ENCODE measurements around the gene MLXIP. TPM values are rescaled to one million over a fixed set of nuclear protein-coding genes. Genes with fewer than 3 reads are reported as not detected.

MLXIP gene
- total RNA-seq, 1 donor from 2014 or later = 63.3 TPM

- H3K4me1 Mint-ChIP-seq (ENCODE audit: unreplicated experiment) = peaks cover 46% of the 10 kb centered on the region
- peak overlapping the region; percentile 68 for H3K4me3 Mint-ChIP-seq (ENCODE audit: unreplicated experiment)
- H3K27ac Mint-ChIP-seq (ENCODE audit: unreplicated experiment) = peak overlapping the region; percentile 21
- TF ChIP-seq, protein P1, sequence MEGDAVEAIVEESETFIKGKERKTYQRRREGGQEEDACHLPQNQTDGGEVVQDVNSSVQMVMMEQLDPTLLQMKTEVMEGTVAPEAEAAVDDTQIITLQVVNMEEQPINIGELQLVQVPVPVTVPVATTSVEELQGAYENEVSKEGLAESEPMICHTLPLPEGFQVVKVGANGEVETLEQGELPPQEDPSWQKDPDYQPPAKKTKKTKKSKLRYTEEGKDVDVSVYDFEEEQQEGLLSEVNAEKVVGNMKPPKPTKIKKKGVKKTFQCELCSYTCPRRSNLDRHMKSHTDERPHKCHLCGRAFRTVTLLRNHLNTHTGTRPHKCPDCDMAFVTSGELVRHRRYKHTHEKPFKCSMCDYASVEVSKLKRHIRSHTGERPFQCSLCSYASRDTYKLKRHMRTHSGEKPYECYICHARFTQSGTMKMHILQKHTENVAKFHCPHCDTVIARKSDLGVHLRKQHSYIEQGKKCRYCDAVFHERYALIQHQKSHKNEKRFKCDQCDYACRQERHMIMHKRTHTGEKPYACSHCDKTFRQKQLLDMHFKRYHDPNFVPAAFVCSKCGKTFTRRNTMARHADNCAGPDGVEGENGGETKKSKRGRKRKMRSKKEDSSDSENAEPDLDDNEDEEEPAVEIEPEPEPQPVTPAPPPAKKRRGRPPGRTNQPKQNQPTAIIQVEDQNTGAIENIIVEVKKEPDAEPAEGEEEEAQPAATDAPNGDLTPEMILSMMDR (IDR thresholded peaks at IDR 0.05; ENCODE audit: unreplicated experiment) = no peak
- H3K36me3 Mint-ChIP-seq (ENCODE audit: low read depth, unreplicated experiment) = peaks cover 31% of the 10 kb centered on the region
- H3K27me3 Mint-ChIP-seq (ENCODE audit: unreplicated experiment) = peaks cover 15% of the 10 kb centered on the region
- no peak for DNase-seq (ENCODE audit: low spot score)
- no peaks in the 10 kb centered on the region for H3K9me3 Mint-ChIP-seq (ENCODE audit: unreplicated experiment)
Observed at GRCh38 chr12:122088179-122088810, 9.7 kb downstream of the MLXIP start.

DNA sequence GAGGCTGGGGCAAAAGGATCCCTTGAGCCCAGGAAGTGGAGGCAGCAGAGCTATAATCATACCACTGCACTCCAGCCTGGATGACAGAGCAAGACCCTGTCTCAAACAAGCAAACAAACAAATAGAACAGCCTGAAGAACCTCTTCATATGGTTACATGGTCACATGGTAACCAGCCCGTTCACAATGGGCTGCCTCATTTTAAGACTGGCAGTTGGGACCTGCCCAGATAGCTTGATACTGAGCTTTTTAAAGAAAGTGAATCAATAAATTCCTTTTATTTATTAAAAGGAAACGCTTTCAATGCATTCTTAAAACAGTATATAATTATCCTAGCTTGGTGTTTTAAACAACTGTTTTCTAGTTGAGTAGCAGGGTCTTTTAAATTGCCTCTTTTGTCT is 10.5 kb downstream of the MLXIP start:
- H3K4me3 Mint-ChIP-seq (ENCODE audit: unreplicated experiment) = no peak overlapping the region
- H3K36me3 Mint-ChIP-seq (ENCODE audit: low read depth, unreplicated experiment) = peaks cover 25% of the 10 kb centered on the region
- H3K27ac Mint-ChIP-seq (ENCODE audit: unreplicated experiment) = peak overlapping the region; percentile 54
- DNase-seq (ENCODE audit: low spot score) = no peak
- TF ChIP-seq, protein P1 (IDR thresholded peaks at IDR 0.05; ENCODE audit: unreplicated experiment) = no peak
- peaks cover 15% of the 10 kb centered on the region for H3K27me3 Mint-ChIP-seq (ENCODE audit: unreplicated experiment)
- peaks cover 40% of the 10 kb centered on the region for H3K4me1 Mint-ChIP-seq (ENCODE audit: unreplicated experiment)
- H3K9me3 Mint-ChIP-seq (ENCODE audit: unreplicated experiment) = no peaks in the 10 kb centered on the region

DNA sequence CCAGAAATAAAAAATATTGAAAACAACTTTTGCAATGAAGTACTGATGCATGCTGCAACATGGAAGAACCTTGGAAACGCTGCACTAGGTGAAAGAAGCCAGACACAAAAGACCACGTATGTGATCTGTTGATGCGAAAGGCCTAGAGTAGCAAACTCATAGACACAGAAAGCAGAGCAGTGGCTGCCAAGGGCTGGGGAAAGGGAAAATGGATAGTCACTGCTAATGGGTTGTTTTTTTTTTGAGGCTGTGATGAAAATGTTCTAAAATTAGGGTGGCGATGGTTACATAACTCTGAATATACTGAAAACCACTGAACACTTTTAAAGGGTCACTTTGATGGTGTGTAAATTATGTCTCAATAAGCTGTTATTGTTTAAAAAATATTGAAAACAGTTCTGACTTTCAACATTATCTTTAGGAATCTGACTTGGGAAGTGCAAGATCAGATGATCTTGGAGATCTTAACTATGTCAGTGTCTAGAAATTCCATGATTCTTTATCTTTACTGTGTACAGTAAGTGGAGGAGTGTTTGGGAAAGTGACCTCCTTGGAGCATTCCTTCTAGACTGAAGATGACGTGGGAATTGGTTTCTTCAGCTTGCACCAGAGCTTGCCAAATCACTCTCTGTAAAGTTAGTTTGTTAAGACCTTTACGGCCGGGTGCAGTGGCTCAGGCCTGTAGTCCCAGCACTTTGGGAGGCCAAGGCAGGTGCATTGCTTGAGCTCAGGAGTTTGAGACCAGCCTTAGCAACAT is 12.4 kb downstream of the MLXIP start:
- Mint-ChIP-seq H3K27me3 (ENCODE audit: unreplicated experiment) (peaks cover 15% of the 10 kb centered on the region), H3K9me3 (ENCODE audit: unreplicated experiment) (no peaks in the 10 kb centered on the region), H3K27ac (ENCODE audit: unreplicated experiment) (peak overlapping the region; percentile 52), H3K4me3 (ENCODE audit: unreplicated experiment) (no peak overlapping the region), H3K36me3 (ENCODE audit: low read depth, unreplicated experiment) (peaks cover 17% of the 10 kb centered on the region), H3K4me1 (ENCODE audit: unreplicated experiment) (peaks cover 35% of the 10 kb centered on the region)
- TF ChIP-seq, protein P1 (IDR thresholded peaks at IDR 0.05; ENCODE audit: unreplicated experiment) = no peak
- no peak for DNase-seq (ENCODE audit: low spot score)

GRCh38 chr12:122093098-122093883 is 14.7 kb downstream of the MLXIP start:
- Mint-ChIP-seq H3K4me3 (ENCODE audit: unreplicated experiment) (no peak overlapping the region), H3K27me3 (ENCODE audit: unreplicated experiment) (peaks cover 10% of the 10 kb centered on the region), H3K27ac (ENCODE audit: unreplicated experiment) (no peak overlapping the region), H3K9me3 (ENCODE audit: unreplicated experiment) (no peaks in the 10 kb centered on the region), H3K4me1 (ENCODE audit: unreplicated experiment) (peaks cover 45% of the 10 kb centered on the region), H3K36me3 (ENCODE audit: low read depth, unreplicated experiment) (peaks cover 7% of the 10 kb centered on the region)
- DNase-seq (ENCODE audit: low spot score) = no peak
- TF ChIP-seq, protein P1 (IDR thresholded peaks at IDR 0.05; ENCODE audit: unreplicated experiment) = no peak
